Germinal center (tissue), 1 donor: ENCODE results near the gene SLC30A9.

Source experiments
- DNase-seq: peaks from one replicate; pipeline ENCODE4 v3.0.0; 2012; ENCODE audit warnings: mixed read lengths, low spot score

SLC30A9 gene

DNA sequence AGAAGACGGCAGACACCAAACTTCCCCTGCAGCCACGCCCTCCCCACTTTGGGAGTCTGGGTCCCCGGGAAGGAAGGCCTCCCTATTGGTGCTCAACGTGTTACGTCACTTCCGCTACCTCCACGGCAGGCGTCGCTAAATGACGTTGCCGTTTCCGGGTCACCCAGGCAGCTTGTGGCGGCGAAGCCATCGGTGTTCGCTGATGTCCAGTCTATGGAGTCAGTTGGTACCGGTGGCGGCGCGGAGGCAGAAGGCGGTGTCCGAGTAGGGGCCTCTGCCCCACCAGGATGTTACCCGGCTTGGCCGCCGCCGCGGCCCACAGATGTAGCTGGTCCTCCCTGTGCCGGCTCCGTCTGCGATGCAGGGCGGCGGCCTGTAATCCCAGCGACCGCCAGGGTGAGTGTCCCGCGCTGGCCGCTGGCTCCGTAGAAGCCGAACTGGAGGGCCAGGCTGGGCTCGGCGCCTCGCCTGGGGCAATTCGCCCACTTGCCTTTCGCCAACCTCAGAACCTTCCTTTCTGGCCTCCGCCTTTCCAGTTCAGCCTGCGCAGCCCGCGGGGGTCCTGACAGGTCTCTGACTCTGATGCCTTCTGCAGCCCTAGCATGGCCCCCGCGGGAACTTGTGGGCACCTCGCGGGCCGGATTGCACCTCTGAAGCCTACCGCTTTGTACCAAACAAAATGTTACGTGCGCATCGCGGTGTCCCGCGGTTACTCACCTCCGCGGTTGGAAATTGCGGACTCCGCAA, at the start of gene SLC30A9:
SLC30A9 (plus strand) TSS at position 166 of the 747 bp plus-strand sequence; CDS start at position 288, 122 bp downstream.
- peak; percentile 98 for DNase-seq

DNA sequence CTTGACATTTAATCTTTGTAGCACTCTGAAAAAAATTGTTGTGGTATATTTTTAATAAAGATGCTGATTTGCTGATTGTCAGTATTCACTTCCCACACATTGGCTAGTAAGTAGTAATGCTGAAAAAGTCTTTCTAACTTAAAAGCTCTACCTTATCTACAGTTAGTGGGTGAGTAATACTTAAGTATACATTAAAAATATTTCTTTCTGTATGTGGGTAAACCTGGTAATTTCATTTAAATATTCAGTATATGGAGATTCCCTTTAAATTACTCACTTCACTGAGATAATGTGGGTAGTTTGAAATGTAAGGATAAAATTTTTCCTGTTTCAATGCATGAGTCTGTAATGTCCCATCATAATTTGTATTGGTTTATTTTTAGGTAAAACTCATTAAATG, 49.5 kb upstream of the SLC30A9 start:
- DNase-seq: no peak

DNA sequence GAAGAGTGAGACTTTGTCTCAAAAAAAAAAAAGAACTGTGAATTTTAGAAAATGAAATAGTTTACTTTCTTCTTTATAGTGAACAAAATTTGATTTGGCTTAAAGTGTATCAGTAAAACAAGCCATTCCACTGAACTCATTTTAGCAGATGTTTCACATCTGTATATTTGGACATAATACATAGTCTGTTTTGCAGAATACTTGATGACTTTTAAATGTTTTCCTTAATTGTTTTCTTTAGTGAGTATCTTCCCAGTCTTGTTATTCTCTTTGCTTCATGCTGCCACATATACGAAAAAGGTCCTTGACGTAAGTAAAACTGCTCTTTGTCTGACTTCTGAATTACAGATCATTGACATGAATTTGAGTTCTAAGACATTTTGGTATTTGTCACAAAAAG, 46.8 kb upstream of the SLC30A9 start:
- DNase-seq: no peak

DNA sequence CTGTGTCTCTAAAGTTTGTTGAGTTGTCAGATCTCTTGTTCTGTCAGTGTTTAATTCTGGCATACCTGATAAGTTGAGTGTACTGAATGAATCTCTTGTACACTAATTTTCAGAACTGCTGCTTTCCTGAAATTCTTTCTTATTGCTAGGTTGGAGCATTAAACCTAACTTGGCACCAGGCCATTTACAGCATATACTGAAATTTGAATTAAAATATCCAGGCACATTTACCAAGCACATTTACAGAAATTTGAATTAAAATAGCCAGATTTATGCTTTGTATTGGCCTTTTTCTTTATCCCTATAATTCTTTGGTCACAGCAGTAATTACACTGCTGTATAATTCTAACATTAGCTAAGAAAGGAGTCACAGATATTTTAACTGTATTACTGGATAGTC, 46.2 kb upstream of the SLC30A9 start:
- DNase-seq: no peak

DNA sequence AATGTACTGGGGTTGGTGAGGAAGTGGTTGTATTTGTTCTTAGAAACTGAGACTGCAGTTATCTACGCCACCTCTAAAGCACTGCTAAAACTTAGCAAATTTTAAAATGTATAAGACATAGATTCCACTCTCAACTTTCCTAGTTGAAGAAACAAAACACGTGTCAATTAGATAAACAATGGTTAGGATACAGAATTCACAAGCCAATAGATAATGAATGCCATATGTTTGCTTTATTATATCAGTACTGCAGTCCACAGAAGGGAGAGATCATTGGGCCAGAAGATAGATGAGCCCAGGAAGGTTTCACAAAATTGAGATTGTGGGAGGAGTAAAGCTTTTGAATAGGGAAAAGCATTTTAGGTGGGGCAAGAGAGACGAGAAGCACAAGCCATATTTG, 40.8 kb upstream of the SLC30A9 start:
- DNase-seq: no peak

DNA sequence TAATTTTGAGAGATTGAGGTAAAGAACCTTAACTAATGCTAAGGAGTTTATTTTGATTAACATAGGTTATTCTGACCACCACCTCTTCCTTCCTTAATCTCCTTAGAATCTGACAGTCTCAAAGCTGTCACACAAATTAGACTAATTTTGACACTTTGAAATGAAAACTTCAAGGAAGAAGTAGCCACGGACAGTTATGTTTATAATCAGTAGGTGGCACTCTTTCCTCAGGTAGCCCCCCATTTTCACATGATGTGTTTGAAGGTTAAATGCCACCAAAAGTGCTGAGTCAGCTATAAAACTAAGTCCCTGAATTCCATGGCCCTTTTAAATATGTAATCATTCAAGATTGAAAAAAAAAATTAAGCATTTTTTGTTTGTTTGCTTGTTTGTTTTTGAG, 32.7 kb upstream of the SLC30A9 start:
- DNase-seq: peak; percentile 23

DNA sequence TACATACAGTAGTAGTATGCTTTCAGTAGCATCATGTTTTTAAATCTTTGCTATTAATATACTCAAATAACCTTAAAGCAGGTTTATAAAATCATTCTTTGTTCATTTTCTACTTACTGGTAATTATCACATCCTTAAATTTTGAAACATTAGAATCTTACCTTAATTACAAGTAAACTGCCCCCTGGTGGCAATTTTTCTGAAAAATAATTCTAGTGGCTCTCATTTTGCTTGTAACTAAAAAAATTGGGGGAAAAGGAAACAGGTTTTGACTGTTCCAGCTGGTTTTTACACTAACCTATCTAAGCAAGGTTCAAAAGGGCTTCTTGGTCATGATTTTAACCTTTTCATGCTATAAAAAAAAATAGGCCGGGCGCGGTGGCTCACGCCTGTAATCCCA, 27.2 kb upstream of the SLC30A9 start:
- peak; percentile 5 for DNase-seq

DNA sequence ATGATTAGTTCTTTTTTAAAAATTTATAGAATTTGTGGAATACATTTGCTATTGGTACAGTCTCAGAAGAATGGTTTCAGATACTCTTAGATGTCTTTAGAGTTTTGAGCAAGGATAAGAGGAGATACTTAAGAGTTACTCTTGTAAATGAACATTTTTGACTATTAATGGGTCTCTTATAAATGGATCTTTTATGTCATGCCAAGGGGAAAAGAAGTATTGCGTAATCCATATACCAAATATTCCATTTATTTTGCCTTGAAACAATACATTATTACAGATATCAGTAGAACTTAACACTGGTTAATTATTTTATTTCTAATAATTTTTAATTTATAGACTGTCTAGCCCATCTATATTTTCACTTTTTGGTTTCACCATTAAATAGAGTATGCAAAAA, 25.9 kb upstream of the SLC30A9 start:
- DNase-seq: no peak

DNA sequence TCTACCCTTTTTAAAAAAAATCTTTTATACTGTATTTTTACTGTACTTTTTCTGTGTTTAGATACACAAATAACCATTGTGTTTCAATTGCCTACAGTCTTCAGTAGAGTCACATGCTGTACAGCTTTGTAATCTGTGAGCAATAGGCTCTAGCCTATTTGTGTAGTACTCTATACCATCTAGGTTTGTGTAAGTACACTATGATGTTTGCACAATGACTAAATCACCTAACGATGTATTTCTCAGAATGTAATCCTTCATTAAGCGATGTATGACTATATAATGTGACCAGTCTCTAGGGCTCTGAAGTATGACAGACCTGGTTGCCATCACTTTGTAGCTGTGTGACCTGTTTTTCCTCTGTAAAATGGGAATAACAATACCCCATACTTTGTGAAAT, 22.9 kb upstream of the SLC30A9 start:
- no peak for DNase-seq

DNA sequence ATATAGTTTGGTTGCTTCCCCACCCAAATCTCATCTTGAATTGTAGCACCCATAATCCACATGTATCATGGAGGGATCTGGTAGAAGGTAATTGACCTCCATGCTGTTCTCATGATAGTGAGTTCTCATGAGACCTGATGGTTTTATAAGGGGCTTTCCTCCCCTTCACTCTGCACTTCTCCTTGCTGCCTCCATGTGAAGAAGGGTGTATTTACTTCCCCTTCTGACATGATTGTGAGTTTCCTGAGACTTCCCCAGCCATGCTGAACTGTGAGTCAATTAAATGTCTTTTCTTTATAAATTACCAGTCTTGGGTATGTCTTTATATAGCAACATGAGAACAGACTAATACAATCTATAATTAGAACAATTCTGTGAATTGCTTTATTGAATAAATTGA, 20.7 kb upstream of the SLC30A9 start:
- DNase-seq: no peak

DNA sequence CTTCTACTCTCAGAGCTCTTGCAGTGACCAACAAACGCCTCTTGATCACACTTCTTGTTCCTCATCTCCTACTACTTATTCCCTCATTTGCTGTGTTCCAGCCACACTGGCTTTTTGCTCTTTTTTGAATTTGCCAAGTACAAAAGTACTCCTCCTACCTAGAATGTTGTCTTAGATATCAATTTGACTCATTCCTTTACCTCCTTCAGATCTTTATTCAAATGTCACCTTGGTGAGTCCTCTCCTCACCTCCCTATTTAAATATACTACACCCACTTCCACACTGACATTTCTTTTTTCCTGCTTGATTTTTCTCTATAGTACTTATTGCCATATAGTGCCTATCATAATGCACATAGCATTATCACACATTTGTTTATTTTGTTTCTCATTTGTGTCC, 15.0 kb upstream of the SLC30A9 start:
- DNase-seq: no peak

DNA sequence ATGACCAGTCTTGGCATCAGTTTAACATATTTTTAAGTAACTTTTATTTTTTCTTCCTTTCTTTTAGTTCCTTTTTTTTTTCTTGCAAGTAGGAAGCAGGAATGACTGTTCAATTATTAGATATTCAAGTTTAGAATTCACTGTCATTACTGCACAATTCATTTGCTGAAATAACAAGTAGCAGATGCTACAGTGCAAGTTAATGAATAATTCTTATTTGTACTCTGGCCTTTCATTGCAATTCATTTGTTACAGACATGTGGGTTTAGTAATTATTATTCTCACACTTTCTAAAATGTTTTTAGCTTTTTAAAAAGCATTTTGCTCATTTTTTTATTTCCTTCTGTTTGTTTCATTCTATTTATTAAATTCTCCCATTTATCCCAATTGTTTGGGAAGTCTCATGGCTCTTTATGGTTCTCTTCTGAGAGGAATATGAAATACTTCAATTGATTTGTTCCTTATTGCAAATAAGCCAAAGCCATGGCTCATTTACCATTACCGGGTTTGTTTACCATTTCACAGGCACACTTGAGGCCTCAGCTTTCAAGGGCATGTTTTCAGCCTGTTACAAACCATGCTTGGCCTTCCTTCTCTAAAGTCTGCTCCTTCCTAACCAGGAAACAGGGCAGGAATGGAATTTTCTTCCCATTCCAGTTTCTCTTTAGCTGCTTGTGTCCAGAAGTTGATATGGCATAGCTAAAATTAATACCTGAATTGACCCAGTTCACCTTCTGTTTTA, 13.4 kb upstream of the SLC30A9 start:
- DNase-seq: no peak

DNA sequence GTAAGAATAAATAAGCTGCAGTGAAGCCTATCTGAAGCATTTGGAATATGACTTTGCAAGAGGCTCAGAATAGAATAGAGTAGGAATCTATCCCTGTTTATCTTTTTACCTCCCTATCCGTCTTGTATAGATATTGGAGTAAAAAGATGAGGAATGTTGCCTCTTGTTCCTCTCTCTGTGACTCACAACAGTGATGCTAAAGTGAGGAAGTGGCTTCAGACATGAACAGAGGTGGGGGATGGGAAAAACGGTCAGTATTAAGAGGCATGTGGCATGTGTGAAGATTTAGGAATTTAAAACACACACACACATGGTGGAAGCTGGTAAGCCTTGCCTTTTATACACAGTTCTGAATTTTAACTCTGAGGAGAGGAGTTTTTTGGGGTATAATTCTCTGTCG, 12.6 kb upstream of the SLC30A9 start:
- no peak for DNase-seq

DNA sequence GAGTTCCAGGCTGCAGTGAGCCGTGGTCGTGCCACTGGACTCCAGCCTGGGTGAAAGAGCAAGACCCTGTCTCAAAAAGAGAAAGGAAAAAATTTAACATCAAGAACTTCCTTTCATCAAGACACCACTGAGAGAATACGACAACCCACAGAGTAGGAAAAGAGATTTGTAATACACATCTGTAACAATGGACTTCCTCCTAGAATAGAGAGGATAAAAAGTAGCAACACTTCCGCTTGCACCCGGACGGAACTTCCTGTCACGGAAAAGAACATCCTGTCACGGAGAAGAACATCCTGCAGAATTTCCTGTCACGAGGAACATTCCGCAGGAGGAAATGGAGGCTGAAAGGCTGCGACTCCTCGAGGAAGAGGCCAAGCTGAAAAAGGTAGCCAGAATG, 8.9 kb upstream of the SLC30A9 start, which contains the start of gene DCAF4L1:
DCAF4L1 (plus strand) TSS at position 301 of the 400 bp plus-strand sequence; CDS start at position 338, 37 bp downstream.
- no peak for DNase-seq

DNA sequence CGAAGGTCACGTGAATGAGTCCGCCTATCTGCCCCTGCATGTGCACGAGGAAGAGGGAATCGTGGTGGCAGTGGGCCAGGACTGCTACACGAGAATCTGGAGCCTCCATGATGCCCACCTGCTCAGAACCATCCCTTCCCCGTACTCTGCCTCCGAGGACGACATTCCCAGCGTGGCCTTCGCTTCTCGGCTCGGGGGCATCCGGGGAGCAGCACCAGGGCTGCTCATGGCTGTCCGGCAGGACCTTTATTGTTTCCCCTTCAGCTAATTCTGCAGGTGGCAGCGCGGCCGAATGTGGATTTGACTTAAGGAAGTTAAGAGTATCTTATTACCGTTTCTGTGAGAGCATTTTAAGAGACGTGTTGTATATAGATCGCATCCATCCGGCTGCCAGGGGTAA, 7.6 kb upstream of the SLC30A9 start:
- DNase-seq: no peak

DNA sequence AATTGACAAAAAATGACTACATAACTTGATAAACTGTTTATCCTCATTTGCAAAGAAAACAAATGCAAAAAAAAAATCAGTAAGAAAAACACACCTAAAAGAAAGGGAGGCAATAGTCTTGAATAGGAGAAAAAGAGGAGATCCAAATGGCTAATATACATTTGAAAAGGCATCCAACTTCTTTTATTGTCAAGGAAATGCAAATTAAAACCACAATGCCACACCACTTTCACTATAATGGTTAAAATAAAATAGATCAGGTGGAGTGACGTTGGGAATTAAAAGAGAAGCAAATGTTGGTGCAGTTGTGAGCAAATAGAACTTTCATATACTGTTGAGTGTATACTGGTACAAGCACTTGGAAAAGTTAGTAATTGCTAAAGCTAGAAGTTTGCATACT, 5.2 kb upstream of the SLC30A9 start:
- no peak for DNase-seq

DNA sequence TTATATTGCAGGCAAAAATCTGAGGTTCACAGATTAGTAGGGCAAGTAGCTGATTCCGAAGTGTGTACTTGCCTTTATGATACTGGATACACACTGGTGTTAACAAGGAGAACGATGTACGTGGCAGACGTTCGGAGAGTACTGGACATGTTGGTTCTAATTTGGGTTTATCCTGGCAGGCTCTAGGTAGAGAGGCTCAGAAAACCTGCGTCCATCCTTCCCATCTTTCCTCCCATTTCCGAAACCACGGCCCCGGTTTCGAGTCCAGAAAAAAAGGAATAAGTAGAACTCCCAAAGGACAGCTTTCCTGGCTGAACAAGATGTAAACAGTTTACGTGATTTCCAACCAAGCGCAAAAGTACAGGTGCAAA, 351 bp upstream of the SLC30A9 start:
- peak; percentile 7 for DNase-seq

DNA sequence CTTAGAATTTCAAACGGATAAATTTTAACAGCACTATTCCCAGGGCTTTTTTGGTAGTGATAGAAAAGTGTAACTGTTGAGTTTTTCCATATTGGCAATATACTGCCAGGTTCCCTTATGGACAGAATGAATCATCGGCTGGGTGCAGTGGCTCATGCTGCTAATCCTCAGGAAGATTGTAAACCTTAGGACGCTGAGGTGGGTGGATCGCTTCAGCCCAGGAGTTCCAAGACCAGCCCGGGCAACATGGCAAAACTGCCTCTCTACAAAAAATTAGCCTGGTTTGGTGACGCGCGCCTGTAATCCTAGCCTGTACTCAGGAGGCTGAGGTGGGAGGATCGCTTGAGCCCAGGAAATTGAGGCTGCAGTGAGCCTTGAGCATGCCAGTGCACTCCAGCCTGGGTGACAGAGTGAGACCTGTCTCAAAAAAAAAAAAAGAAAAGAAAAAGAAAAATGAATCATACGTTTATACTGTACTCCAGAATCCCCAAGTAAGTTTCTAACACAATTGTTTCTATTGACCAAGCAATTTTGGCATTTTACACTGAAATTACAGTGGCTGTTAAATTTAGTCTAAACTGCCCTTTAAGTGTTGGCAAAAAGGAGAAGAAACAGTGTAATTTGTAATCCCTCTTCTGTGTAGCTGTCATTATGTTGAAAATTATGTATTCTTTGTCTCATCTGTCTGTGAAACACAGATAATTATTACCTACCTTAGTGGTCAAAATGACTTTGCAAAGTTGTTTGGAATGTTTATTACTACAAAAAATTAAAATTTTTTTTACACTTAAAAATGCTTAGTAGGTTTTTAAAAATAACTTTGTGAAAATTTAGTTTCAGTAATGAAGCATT, 1.8 kb downstream of the SLC30A9 start:
- no peak for DNase-seq

DNA sequence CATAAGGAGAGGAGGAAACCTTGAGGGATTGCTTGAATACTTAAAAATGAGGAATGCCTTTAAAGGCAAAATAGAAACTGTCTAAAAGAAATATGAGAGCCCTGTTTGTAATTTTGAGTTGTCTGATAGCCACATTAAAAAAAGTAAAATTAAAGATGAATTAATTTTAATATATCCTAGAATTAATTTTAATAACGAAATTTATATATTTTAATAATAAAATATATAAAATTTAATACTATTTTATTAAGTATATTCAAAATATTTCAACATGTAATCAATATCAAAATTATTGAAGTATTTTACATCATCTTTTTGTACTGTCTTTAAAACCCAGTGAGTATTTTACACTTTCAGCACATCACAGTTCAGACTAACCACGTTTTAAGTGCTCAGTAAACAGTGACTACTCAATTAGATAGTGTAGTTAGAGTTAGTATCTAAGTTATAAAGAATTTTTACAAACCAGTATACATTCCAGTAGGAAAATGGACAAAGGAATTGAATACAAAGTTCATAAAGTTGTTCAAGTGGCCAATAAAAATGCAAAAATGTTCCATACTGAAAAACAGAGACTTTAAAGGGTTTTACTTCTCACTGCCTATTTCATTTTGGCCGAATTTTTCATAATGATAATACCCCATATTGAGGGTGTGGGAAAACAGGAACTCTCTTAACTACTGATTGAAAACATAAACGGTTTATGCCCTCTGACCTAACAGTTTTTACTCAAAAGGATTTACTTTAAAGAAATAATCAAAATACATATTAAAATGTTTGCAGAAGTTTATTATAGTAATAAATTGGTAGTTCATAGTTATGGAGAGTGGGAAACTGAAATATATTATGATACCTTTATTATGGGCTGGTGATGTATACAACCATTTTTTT, 2.9 kb downstream of the SLC30A9 start:
- DNase-seq: no peak

DNA sequence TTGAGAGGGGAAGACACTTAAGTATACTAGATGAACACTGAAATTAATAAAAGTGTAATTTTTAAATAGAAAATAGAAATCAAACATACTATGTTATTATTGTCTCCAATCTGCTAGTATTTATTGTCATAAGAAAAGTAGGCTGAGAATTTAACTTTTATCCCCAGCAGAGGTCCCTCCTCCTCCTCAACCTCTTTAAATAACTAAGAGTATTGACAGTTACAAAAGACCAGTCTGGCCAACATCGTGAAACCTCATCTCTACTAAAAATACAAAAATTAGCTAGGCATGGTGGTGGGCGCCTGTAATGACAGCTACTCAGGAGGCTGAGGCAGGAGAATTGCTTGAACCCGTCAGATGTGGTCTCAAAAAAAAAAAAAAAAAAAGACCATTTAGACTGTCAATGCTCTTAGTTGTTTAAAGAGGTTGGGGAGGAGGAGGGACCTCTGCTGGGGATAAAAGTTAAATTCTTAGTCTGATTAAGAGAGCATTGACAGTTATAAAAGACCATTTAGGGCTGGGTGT, 4.2 kb downstream of the SLC30A9 start:
- no peak for DNase-seq

DNA sequence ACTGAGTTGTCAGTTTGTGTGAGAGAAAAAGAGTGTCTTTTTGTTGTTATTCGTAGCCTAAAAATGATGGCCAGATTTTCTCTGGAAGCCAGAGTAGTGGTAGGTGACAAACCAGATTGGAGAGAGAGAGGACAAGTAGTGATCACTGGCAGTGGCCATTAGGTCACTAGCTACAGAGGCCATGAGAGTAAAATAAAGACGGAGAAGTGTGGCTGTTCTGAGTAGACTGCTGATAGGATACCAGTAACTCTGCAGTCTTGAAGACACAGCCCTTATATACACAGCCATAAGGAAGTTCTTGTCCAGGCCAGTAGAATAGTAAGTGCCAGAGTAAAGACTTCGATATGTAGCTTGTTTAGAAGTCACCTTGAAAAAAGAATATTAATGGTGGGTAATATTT, 7.7 kb downstream of the SLC30A9 start:
- DNase-seq: no peak
